Measurements from ENCODE around the gene ARHGEF2. TPM values are rescaled to one million over a fixed set of nuclear protein-coding genes. Genes with fewer than 3 reads are reported as not detected.
A peak's percentile ranks its signal among the peaks of the same experiment; 100 is the strongest.

ARHGEF2 gene
- total and polyA plus RNA-seq, 10 of the 15 experiments (the other 5 are each of a cell fraction or from before 2014, with no cell fraction given) = 8.1 to 113 (median 69.9) TPM

- TF ChIP-seq IKZF2 (IDR thresholded peaks at IDR 0.05) = peak in 1 of 2 experiments; percentile 10; a peak in 2 of 4 replicates
- TF ChIP-seq TAF1 (IDR thresholded peaks at IDR 0.05; ENCODE audit: borderline replicate concordance, low read depth, low read length) = peak; percentile 94
- TF ChIP-seq GATAD2B (conservative IDR thresholded peaks at IDR 0.05; ENCODE audit: low read depth) = 0 out of 2 replicates have a peak, but pooled peaks have one; percentile 21
- peak; percentile 70 for TF ChIP-seq DPF2 (IDR thresholded peaks at IDR 0.05)
- peak; percentile 58; the same call in 1 of the 2 replicates for TF ChIP-seq SIN3A (IDR thresholded peaks at IDR 0.05; ENCODE audit: low read depth, low read length)
- TF ChIP-seq EED (IDR thresholded peaks at IDR 0.05; ENCODE audit: low read depth) = no peak; the same call in 1 of the 2 replicates
- TF ChIP-seq TCF3 (IDR thresholded peaks at IDR 0.05; ENCODE audit: borderline replicate concordance, insufficient read depth, low read depth, low read length) = 0 out of 2 replicates have a peak, but pooled peaks have one; percentile 20
- TF ChIP-seq CHD1 (IDR thresholded peaks at IDR 0.05; ENCODE audit: low read depth, low read length) = peak; percentile 37; the same call in 1 of the 2 replicates
- no peak for TF ChIP-seq ZBTB11 (CRISPR knock-in tag; IDR thresholded peaks at IDR 0.05)
- peak; percentile 20; the same call in 1 of the 2 replicates for TF ChIP-seq IRF4 (IDR thresholded peaks at IDR 0.05; ENCODE audit: low read depth, low read length)
- TF ChIP-seq YY1 (IDR thresholded peaks at IDR 0.05; ENCODE audit: low read depth, low read length) = 0 out of 2 replicates have a peak, but pooled peaks have one; percentile 11
- TF ChIP-seq POLR2A (IDR thresholded peaks at IDR 0.05; ENCODE audit: low read depth, low read length) = peak; percentile 91
Measured at GRCh38 chr1:155978325-155978972, at the start of gene ARHGEF2 (continued).

All from GM12878 (cell line).